ENCODE results near the gene SLC25A4. TPM values are rescaled to one million over a fixed set of nuclear protein-coding genes. Genes with fewer than 3 reads are reported as not detected.

The SLC25A4 gene
- total and polyA plus RNA-seq, 2 donors = 12.8 to 77.3 TPM

Other genes starting within 250 kb of the SLC25A4 start
- not detected for gene HELT, start 124.8 kb upstream of the SLC25A4 start, total RNA-seq
- gene HELT, start 124.8 kb upstream of the SLC25A4 start, polyA plus RNA-seq = not detected
- 59.8 TPM for gene CFAP97, start 60.7 kb downstream of the SLC25A4 start, total RNA-seq
- 19.0 TPM for gene CFAP97, start 60.7 kb downstream of the SLC25A4 start, polyA plus RNA-seq
- 32.7 TPM for gene SNX25, start 66.3 kb downstream of the SLC25A4 start, total RNA-seq
- 9.9 TPM for gene SNX25, start 66.3 kb downstream of the SLC25A4 start, polyA plus RNA-seq